ENCODE measurements around the gene GNAO1. TPM values are rescaled to one million over a fixed set of nuclear protein-coding genes. Genes with fewer than 3 reads are reported as not detected.

The GNAO1 gene
- total RNA-seq, 4 donors from 2014 or later, result 0.50 to 1.5 (median 0.66) TPM

GRCh38 chr16:56300242-56300623 lies 108.9 kb downstream of the GNAO1 start:
- peaks cover 0 to 8% (median 0%) of the 10 kb centered on the region in 4 donors for H3K27me3 ChIP-seq
- intact Hi-C loops (cut with DNase I), result no loop called here
- WGBS, 2 donors, result 70 to 81% methylated on average over 4 of the region's 4 CpGs
- no peaks in the 10 kb centered on the region for H3K9me3 ChIP-seq
- TF ChIP-seq POLR2A (IDR thresholded peaks at IDR 0.05) (no peak), CTCF (IDR thresholded peaks at IDR 0.05) (no peak)
- no peak overlapping the region for H3K27ac ChIP-seq
- peaks cover 9 to 50% (median 13%) of the 10 kb centered on the region in 3 donors for H3K4me1 ChIP-seq
- H3K4me3 ChIP-seq, result no peak overlapping the region
- no peaks in the 10 kb centered on the region for H3K36me3 ChIP-seq
- no peak for DNase-seq

GRCh38 chr16:56300891-56301850 lies 109.9 kb downstream of the GNAO1 start:
- Histone ChIP-seq H3K27me3 (peaks cover 0 to 8% (median 0%) of the 10 kb centered on the region in 4 donors), H3K9me3 (no peaks in the 10 kb centered on the region), H3K36me3 (no peaks in the 10 kb centered on the region), H3K4me1 (peaks cover 8 to 41% (median 9%) of the 10 kb centered on the region in 3 donors), H3K27ac (no peak overlapping the region), H3K4me3 (no peak overlapping the region)
- DNase-seq, result no peak
- 47 to 68% methylated on average over 12 of the region's 14 CpGs for WGBS, 2 donors
- no peak for TF ChIP-seq POLR2A (IDR thresholded peaks at IDR 0.05)
- TF ChIP-seq CTCF (IDR thresholded peaks at IDR 0.05), result no peak
- intact Hi-C loops (cut with DNase I), result no loop called here

GRCh38 chr16:56302506-56302905 lies 111.2 kb downstream of the GNAO1 start:
- peaks cover 0 to 15% (median 0%) of the 10 kb centered on the region in 4 donors for H3K27me3 ChIP-seq
- whole genome bisulfite sequencing, 2 donors, result 84 to 86% methylated on average over 5 of the region's 5 CpGs
- peaks cover 8 to 38% (median 9%) of the 10 kb centered on the region in 3 donors for H3K4me1 ChIP-seq
- H3K27ac ChIP-seq, result no peak overlapping the region
- TF ChIP-seq POLR2A (IDR thresholded peaks at IDR 0.05) (no peak), CTCF (IDR thresholded peaks at IDR 0.05) (no peak)
- intact Hi-C loops (cut with DNase I), result no loop called here
- H3K4me3 ChIP-seq, result no peak overlapping the region
- H3K9me3 ChIP-seq, result no peaks in the 10 kb centered on the region
- no peak for DNase-seq
- H3K36me3 ChIP-seq, result no peaks in the 10 kb centered on the region

GRCh38 chr16:56303066-56303715 lies 111.9 kb downstream of the GNAO1 start:
- no peaks in the 10 kb centered on the region for H3K36me3 ChIP-seq
- no peak for DNase-seq
- no peak overlapping the region for H3K27ac ChIP-seq
- TF ChIP-seq POLR2A (IDR thresholded peaks at IDR 0.05) (no peak), CTCF (IDR thresholded peaks at IDR 0.05) (no peak)
- no peak overlapping the region for H3K4me3 ChIP-seq
- WGBS, 2 donors, result 83 to 87% methylated on average over 8 to 10 of the region's 13 CpGs
- H3K4me1 ChIP-seq, result peaks cover 8 to 32% (median 9%) of the 10 kb centered on the region in 3 donors
- intact Hi-C loops (cut with DNase I), result no loop called here
- H3K9me3 ChIP-seq, result no peaks in the 10 kb centered on the region
- H3K27me3 ChIP-seq, result peaks cover 0 to 15% (median 0%) of the 10 kb centered on the region in 4 donors

GRCh38 chr16:56303880-56304279 lies 112.6 kb downstream of the GNAO1 start:
- DNase-seq, result no peak
- H3K27ac ChIP-seq, result no peak overlapping the region
- TF ChIP-seq CTCF (IDR thresholded peaks at IDR 0.05) (no peak), POLR2A (IDR thresholded peaks at IDR 0.05) (no peak)
- H3K27me3 ChIP-seq, result peaks cover 0 to 15% (median 0%) of the 10 kb centered on the region in 4 donors
- peaks cover 8 to 27% (median 9%) of the 10 kb centered on the region in 3 donors for H3K4me1 ChIP-seq
- no peaks in the 10 kb centered on the region for H3K36me3 ChIP-seq
- WGBS, 2 donors, result 78 to 82% methylated on average over 3 to 6 of the region's 6 CpGs
- no peaks in the 10 kb centered on the region for H3K9me3 ChIP-seq
- H3K4me3 ChIP-seq, result no peak overlapping the region
- intact Hi-C loops (cut with DNase I), result no loop called here

Data from esophagus squamous epithelium (tissue), 5 donors.